Tongue (tissue), 2 donors: ENCODE results near the gene SS18L1. TPM values are rescaled to one million over a fixed set of nuclear protein-coding genes. Genes with fewer than 3 reads are reported as not detected.

Source experiments
- DNase-seq: peaks from one replicate; pipeline ENCODE4 v3.0.0-alpha.2; 2015
- total RNA-seq: library from RNA; depleted of rRNA; stranded (reverse); fragments of >200 nt; gene quantifications from one replicate; pipeline ENCODE4 v1.2.3, GENCODE V29; 2014

SS18L1 gene
- total RNA-seq, 1 donor from 2014 or later: 18.9 TPM

- DNase-seq: no peak
Measured at GRCh38 chr20:62226707-62227590, 83.4 kb downstream of the SS18L1 start.

GRCh38 chr20:62227591-62227976 lies 84.0 kb downstream of the SS18L1 start:
- no peak for DNase-seq

- no peak for DNase-seq
Measured at GRCh38 chr20:62227977-62228958, 84.7 kb downstream of the SS18L1 start.

GRCh38 chr20:62228982-62229545 lies 85.5 kb downstream of the SS18L1 start:
- no peak for DNase-seq

GRCh38 chr20:62229667-62230066 lies 86.1 kb downstream of the SS18L1 start:
- DNase-seq: no peak

GRCh38 chr20:62230276-62230675 lies 86.7 kb downstream of the SS18L1 start:
- no peak for DNase-seq

GRCh38 chr20:62230696-62231095 lies 87.1 kb downstream of the SS18L1 start:
- no peak for DNase-seq

GRCh38 chr20:62231292-62231691 lies 87.7 kb downstream of the SS18L1 start:
- no peak for DNase-seq

Other genes with a start within 250 kb of the SS18L1 start
- 18.5 TPM for gene TAF4, start 77.9 kb upstream of the SS18L1 start, total RNA-seq
- 82.9 TPM for gene LSM14B, start 21.3 kb upstream of the SS18L1 start, total RNA-seq
- gene PSMA7, start 375 bp upstream of the SS18L1 start, total RNA-seq: 248 TPM
- gene MTG2, start 39.3 kb downstream of the SS18L1 start, total RNA-seq: 24.2 TPM
- gene HRH3, start 76.5 kb downstream of the SS18L1 start, total RNA-seq: 0.62 TPM
- gene OSBPL2, start 94.8 kb downstream of the SS18L1 start, total RNA-seq: 45.0 TPM
- 57.2 TPM for gene ADRM1, start 159.2 kb downstream of the SS18L1 start, total RNA-seq
- gene LAMA5, start 223.5 kb downstream of the SS18L1 start, total RNA-seq: 96.6 TPM
- 611 TPM for gene RPS21, start 243.3 kb downstream of the SS18L1 start, total RNA-seq